ENCODE data around the gene TSNAX.
"Not testable (repeated sequence)": the region's sequence is repeated elsewhere in the genome, so short reads cannot be mapped to it uniquely, and the experiment has no call there.

Gene TSNAX

DNA sequence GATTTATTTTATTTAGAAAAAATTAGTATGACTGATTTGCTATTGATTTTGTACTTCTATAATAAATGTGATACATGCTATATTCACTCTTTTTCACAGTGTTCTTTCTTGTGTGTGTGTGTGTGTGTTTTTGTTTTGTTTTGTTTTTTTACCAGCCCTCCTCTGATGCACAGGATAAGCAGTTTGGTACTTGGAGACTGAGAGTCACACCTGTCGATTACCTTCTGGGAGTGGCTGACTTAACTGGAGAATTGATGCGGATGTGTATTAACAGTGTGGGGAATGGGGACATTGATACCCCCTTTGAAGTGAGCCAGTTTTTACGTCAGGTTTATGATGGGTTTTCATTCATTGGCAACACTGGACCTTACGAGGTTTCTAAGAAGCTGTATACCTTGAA, 35.9 kb downstream of the TSNAX start:
- no peak for DNase-seq

DNA sequence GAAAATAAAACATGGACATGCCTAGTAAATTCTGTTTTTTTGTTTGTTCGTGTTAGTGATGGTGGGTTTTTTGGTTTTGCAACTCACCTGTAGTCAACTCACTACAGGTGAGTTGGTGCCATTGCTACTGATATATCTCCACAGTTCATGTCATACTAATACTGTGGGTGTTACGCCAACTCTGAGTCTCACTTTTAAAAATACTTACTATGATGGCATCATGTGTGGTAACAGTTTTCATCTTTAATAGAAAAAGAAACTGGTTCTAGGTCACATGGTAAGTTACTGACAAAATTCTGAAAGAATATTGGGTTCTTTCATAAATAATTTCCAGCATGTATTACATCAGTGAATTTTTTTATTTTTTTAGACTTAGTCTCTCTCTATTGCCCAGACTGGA, 38.0 kb downstream of the TSNAX start:
- no peak for DNase-seq

DNA sequence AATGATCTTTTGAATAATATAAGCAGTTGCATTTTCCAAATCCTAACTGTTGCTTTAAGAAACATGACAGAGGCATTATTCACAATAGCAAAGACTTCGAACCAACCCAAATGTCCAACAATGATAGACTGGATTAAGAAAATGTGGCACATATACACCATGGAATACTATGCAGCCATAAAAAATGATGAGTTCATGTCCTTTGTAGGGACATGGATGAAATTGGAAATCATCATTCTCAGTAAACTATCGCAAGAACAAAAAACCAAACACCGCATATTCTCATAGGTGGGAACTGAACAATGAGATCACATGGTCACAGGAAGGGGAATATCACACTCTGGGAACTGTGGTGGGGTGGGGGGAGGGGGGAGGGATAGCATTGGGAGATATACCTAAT, 41.8 kb downstream of the TSNAX start:
- DNase-seq: not testable (repeated sequence)

DNA sequence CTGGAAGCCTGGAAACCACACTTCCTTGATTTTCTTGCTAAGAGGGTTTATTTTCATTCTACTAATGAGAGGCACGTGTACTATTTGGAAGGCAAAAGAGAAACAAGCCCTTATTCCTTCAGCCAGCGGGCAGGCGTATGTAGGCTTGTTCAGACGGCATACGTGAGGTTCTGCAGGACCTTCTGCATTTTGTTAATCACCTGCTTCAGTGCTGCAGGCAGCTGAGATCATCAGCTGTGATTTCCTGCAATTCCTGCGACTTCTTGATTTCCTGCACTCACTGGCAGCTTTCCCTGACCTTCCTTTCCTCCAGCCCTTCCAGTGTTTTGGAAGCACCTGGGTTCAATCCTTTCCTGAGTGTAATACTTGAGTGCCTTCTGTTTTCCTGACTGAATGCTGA, 43.4 kb downstream of the TSNAX start:
- DNase-seq: no peak

- DNase-seq: no peak
Measured at GRCh38 chr1:231575472-231575871, 47.0 kb downstream of the TSNAX start.

GRCh38 chr1:231576804-231577718, 48.6 kb downstream of the TSNAX start:
- no peak for DNase-seq

GRCh38 chr1:231580874-231581273, 52.4 kb downstream of the TSNAX start:
- DNase-seq: no peak

DNA sequence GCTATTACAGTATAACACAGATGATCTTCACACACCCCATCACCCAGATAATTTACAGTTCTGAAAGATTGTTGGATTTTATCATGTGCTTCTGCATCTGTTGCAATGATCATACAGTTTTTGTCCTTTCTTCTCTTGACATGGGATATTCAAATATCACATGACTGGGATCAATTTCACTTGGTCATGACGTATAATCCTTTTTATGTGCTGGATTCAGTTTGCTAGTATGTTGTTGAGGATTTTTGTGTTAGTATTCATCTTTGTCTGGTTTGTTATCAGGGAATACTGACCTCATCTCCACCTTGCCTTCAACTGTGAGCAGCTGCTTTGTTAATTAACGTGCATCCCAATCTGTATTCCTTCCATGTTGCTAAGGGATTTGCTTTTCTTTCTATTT, 53.4 kb downstream of the TSNAX start:
- DNase-seq: no peak

DNA sequence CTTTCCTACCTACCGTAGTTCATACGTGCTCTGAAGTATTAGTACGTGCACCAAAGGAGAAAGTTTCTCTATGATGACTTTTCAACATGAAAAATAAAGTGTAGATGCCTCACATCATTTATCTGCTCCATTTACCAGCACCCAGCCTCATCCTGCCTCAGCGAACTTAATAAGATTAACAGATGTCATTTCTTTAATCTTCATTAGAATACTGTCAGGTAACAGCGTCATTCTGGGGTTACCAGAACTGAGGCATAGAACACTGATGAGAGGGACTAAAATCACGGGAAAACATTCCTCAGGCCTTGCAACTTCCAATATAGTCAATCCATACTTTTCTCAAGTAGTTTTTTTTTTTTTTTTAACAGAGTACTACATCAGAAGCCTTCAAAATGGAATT, 54.9 kb downstream of the TSNAX start:
- DNase-seq: no peak

GRCh38 chr1:231584117-231584516, 55.6 kb downstream of the TSNAX start:
- no peak for DNase-seq

DNA sequence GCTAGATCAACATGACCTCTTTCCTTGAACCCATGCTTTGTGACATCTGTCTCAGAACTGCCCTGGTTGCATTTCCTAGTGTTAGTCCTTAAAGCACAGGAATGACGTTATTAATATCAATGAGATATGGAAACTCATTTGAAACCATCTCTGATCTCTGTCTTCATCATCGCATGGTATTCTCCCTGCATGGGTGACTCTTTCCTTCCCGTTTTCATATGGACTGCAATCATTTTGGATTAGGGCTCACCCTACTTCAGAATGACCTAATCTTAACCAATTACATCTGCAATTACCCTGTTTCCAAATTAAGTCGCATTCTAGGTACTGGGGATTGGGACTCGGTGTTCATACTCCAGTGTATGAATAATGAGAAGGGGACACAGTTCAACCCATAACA, 56.5 kb downstream of the TSNAX start:
- no peak for DNase-seq

DNA sequence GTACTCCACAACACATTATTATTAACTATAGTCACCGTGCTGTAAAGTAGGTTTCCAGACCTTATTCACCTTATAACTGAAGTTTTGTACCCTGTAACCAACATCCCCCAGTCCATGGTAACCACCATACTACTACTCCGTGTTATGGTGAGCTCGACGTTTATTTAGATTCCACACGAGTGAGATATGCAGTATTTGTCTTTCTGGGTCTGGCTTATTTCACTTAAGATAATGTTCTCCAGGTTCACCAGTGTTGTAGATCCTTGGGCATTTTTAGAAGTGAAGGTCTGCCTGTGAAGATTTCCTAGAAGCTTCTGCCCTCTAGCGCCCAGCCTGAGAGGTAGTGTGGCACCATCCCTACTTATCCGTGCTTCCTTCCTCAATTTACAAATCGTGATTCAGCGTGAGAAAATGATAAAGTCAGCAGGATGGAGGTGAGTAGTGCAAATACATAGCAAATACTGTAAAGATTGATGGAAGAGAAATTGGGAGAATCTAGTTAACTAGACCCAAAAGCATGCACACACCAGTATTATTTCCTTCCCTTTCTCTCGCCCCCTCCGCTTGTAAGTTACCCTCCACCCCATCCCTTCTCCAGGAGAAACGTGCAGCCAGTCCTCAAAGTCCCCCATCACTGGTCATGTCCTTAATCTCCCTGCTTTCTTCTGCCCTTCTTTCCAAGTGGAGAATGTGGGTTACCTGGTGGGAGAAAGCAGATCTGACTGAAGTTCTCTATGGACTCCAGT, 62.2 kb downstream of the TSNAX start:
- no peak for DNase-seq

DNA sequence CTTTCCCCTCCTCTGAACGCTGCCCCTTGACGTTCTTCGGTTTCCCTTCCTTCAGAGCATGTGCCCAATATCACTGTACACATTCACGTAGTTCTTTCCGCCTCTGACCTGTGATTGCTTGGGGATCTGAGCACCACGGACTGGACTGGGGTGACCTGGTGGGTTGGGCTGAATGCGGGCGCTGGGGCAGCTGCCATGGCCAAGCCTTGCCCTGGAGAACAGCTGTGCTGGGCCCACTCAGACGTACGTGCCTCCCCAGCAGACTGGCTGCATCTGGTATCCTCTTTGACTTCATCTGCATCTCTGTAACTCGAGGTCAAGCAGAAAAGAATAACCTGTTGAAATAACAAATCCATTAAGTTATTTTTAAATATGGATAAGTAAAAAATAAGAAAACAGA, 63.0 kb downstream of the TSNAX start:
- no peak for DNase-seq

GRCh38 chr1:231592809-231593208, 64.3 kb downstream of the TSNAX start:
- no peak for DNase-seq

DNA sequence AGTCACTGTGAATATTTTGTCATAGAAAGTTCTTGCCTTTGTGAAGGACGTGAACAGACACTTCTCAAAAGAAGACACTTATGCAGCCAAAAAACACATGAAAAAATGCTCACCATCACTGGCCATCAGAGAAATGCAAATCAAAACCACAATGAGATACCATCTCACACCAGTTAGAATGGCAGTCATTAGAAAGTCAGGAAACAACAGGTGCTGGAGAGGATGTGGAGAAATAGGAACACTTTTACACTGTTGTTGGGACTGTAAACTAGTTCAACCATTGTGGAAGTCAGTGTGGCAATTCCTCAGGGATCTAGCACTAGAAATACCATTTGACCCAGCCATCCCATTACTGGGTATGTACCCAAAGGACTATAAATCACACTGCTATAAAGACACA, 64.8 kb downstream of the TSNAX start:
- not testable (repeated sequence) for DNase-seq

- no peak for DNase-seq
Measured at GRCh38 chr1:231594123-231594522, 65.7 kb downstream of the TSNAX start.

GRCh38 chr1:231594749-231595148, 66.3 kb downstream of the TSNAX start:
- DNase-seq: no peak

GRCh38 chr1:231596337-231596791, 67.9 kb downstream of the TSNAX start:
- DNase-seq: no peak

DNA sequence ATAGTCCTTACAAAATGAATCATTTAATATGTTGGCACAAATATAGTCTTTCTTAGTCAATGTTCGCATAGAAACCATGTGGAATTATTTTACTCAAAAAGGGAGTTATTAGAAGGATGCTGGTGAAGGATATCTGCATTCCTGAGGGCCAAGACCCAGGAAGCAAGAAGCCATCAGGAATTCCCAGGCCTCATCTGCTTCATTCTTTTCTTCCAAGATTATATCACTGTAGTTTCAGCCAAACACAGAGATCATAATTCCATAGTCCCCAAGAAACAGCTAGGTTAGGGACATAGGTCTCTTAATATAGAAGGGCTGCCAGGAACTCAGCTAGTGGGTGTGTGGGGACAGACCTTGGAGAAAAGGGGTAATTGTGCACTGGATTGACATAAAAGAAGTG, 69.5 kb downstream of the TSNAX start:
- DNase-seq: no peak

DNA sequence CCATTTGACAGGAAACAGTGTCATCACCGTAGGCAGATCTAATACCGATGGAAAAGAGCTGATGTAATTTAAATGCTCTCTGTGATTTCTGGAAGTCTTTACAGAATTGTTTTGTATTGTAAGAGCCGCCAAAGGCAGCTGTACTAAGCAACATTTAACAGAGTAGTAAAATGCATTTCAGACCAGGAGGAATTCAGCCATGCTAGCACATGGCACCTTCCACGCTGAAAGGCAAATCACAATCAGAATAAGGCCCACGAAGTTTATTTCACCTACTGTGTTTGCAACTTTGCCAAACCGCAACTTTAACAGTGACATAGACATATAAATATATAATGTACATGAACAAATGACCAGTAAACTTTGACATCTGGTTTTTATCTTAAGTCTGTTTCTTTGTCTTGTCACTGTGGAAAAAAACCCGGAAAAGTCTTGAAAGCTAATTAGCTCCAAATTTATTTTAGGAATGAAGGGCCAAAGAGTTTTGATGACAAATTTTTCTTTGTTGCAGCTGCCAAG, 72.0 kb downstream of the TSNAX start:
- DNase-seq: no peak

DNA sequence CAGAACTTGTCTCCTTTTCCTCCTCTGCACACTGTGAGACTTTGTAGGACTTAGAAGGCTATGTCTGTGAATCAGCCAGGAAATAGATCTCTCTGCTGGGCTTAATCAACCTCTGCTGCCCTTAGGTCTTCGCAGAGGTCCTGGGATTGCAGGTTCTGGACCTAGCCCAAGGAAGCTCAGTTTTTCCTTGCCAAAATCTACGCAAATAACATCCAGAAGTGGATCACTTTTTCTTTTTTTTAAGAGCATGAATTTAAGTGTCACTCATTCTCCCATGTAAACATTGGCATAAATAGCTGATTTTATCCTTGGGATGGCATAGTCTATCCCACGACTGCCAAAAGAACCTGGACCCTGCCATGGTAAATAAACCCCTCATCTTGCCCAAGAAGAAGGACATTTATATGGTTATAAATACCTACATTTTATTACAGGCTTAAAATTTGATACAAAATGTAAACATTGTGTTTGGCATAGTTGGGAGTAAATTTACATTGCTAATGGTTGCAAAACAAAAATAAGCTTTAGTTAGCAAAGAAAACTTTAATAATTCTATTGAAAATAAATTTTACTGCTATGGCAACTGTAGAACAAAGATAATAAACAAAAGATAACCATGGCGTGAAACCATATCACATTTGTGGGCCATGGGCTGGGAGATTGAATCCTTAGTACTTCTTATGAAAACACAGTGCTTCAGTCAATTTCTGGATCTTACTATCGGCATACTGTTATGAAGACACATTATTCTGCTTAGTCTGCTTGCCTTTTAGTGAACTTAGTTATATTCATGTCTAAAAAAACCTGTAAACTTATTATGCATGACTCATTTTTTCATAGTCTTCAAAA, 73.6 kb downstream of the TSNAX start:
- no peak for DNase-seq

DNA sequence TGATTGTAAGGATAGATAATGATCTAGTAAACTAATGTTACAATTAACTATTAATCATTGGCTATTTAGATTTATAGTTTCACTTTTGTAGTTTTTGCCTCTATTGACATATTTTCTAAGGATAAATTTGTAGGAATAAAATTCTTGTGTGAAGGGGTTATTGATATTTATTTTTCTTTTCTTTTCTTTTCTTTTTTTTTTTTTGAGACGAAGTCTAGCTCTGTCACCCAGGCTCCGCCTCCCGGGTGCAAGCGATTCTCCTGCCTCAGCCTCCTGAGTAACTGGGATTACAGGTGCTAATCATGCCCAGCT, 74.2 kb downstream of the TSNAX start:
- no peak for DNase-seq

DNA sequence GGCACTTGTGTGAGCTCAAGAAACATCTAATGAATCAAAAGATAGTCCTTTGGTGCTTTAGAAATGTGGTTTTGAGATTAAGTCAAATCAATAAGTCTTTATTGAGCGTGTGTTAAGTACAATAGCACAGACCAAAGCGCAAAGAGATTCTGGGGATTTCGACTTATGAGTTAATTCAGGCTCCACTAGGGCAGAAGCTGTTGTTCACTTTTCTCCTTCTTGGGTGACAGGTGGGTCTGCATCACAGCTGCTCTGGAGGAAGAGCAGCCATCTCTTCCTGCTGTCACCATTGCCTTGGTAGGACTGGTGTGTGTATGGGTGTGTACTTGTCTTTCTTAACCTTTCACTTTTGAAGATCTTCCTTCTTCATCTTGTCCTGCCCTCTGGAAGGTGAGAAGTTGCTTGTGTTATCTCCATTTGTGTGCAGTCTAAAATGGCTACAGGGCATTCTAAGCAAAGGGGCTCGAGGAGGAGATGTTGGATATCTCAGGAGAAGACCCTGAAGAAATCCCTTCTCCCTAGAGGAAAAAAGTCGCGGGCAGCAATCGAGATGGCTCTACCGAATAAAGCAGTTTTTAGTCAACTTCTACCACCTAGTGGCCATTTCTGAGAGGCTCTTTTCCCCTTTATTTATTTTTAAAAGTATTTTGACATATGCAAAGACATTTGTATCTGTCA, 75.3 kb downstream of the TSNAX start:
- peak; percentile 62 for DNase-seq
